Thyroid gland (tissue), 4 donors: Measurements from ENCODE around the gene DDIT3. TPM values are rescaled to one million over a fixed set of nuclear protein-coding genes. Genes with fewer than 3 reads are reported as not detected.

Experiments used
- DNase-seq, 2 donors: peaks; one replicate each; pipeline ENCODE4 v3.0.0-alpha.2; 2019
- H3K27ac ChIP-seq, 3 donors: fragments of 200-600 bp; sonication (generic); 1 replicate in 2 of 3; 2 replicates in 1 of 3; pipeline ENCODE4 v1.5.1; 2016 to 2019; ENCODE audit warnings: mild to moderate bottlenecking in 1 of 3, moderate library complexity in 1 of 3
- H3K27me3 ChIP-seq: fragments of 200-600 bp; sonication (generic); one replicate; pipeline ENCODE4 v1.5.1; 2019
- H3K36me3 ChIP-seq, 2 donors: fragments of 200-600 bp; sonication (generic); one replicate each; pipeline ENCODE4 v1.5.1; 2016 to 2019
- H3K4me1 ChIP-seq, 2 donors: fragments of 200-600 bp; sonication (generic); one replicate each; pipeline ENCODE4 v1.5.1; 2017 to 2019
- H3K4me3 ChIP-seq, 3 donors: fragments of 200-600 bp; sonication (generic); replicated peaks in 1 of 3; 1 replicate in 2 of 3; 2 replicates in 1 of 3; pipeline ENCODE4 v1.5.1; 2016; ENCODE audit warnings: mild to moderate bottlenecking in 1 of 3
- H3K9me3 ChIP-seq: fragments of 200-600 bp; sonication (generic); one replicate; pipeline ENCODE4 v1.5.1; 2017
- POLR2A ChIP-seq, 2 donors: fragments of 450-650 bp; IDR thresholded peaks; one replicate each; pipeline ENCODE4 v1.6.1; 2017; ENCODE audit warnings: antibody characterized with exemption in 2 of 2, mild to moderate bottlenecking in 2 of 2, moderate library complexity in 1 of 2
- WGBS, 2 donors: methylation state at CpG; one replicate each; pipeline ENCODE4 v1.1.5; 2017; 5-methylcytosine and 5-hydroxymethylcytosine counted together
- intact Hi-C: fragments of 100-400 bp; cut with DNase I; formaldehyde crosslinking; loops from one replicate; pipeline ENCODE4 v1.15.1; 2023
- total RNA-seq, 4 donors: library from RNA; depleted of rRNA; stranded (reverse); fragments of >200 nt; gene quantifications; one replicate each; pipeline ENCODE4 v1.2.3, GENCODE V29; 2016
- TF ChIP-seq, protein P1 (sequence below), 6 experiments: fragments of 200-600 bp in 3 of 6; fragments of 450-650 bp in 3 of 6; sonication (generic) in 3 of 6; IDR thresholded peaks; one replicate each; pipeline ENCODE4 v1.5.1; 2016 to 2019; ENCODE audit warnings: antibody characterized with exemption in 6 of 6, mild to moderate bottlenecking in 2 of 6, inconsistent platforms in 1 of 6, moderate library complexity in 1 of 6

DDIT3 gene
- total RNA-seq, 4 donors from 2014 or later, result 44.5 to 71.3 (median 53.8) TPM

DNA sequence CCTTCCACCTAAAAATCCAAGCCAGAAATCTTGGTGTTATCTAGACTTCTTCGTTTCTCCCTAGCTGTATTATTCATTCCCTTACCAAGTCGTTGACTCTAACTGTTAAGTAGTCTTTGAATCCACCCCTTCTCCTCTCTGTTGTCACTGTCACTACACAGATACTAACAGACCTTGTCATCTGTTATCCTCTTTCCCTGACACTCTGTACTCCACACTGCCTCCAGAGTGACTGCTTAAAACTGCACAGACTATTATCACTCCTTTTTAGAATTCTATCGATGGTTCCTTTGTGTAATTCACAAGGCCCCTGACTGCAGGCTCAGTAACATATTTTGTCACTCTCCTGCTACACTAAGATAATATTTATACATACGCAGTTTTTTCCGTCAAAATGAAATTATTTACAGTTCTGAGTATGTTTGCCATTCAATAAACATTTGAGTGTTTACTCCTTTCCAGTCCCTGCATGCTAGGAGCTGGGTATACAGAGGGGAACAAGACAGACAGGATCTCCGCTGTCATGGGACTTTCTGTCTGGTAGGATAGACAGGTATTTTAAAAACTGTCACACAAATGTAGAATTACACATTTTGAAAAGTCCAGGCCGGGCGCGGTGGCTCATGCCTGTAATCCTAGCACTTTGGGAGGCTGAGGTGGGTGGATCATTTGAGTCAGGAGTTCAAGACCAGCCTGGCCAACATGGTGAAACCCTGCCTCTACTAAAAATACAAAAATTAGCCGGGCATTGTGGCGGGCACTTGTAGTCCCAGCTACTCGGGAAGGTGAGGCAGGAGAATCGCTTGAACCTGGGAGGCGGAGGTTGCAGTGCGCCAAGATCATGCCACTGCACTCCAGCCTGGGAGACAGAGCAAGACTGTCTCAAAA is 28.7 kb downstream of the DDIT3 start:
- TF ChIP-seq, protein P1, sequence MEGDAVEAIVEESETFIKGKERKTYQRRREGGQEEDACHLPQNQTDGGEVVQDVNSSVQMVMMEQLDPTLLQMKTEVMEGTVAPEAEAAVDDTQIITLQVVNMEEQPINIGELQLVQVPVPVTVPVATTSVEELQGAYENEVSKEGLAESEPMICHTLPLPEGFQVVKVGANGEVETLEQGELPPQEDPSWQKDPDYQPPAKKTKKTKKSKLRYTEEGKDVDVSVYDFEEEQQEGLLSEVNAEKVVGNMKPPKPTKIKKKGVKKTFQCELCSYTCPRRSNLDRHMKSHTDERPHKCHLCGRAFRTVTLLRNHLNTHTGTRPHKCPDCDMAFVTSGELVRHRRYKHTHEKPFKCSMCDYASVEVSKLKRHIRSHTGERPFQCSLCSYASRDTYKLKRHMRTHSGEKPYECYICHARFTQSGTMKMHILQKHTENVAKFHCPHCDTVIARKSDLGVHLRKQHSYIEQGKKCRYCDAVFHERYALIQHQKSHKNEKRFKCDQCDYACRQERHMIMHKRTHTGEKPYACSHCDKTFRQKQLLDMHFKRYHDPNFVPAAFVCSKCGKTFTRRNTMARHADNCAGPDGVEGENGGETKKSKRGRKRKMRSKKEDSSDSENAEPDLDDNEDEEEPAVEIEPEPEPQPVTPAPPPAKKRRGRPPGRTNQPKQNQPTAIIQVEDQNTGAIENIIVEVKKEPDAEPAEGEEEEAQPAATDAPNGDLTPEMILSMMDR (IDR thresholded peaks at IDR 0.05), result no peak
- TF ChIP-seq POLR2A (IDR thresholded peaks at IDR 0.05), result no peak
- H3K27me3 ChIP-seq, result no peaks in the 10 kb centered on the region
- no peaks in the 10 kb centered on the region for H3K9me3 ChIP-seq
- peaks cover 7 to 14% of the 10 kb centered on the region in 2 donors for H3K4me1 ChIP-seq
- 92 to 93% methylated on average over 15 of the region's 15 CpGs for WGBS, 2 donors
- H3K36me3 ChIP-seq, result peaks cover 12 to 21% of the 10 kb centered on the region in 2 donors
- H3K4me3 ChIP-seq, result no peak overlapping the region
- no peak overlapping the region for H3K27ac ChIP-seq
- intact Hi-C loops, result no loop called here
- DNase-seq, result no peak

DNA sequence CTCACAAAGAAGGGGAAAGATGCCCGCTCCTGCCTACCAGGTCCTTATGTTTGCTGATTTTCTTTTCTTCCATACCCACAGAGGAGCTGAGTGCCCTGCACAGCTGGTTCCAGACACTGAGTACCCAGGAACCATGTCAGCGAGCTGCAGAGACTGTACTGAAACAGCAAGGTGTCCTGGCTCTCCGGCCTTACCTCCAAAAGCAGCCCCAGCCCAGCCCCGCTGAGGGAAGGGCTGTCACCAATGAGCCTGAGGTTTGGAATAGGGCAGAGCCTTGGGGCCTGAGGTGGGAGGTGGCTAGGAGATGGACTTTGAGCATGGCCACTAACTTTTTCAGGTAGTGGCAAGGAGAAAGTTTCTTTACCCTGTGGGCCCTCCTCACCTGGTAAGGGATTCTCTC is 30.2 kb downstream of the DDIT3 start:
- Histone ChIP-seq H3K9me3 (no peaks in the 10 kb centered on the region), H3K4me3 (no peak overlapping the region), H3K36me3 (peaks cover 12 to 21% of the 10 kb centered on the region in 2 donors), H3K27me3 (no peaks in the 10 kb centered on the region), H3K4me1 (peaks cover 7 to 14% of the 10 kb centered on the region in 2 donors), H3K27ac (no peak overlapping the region)
- intact Hi-C loops, result no loop called here
- 92 to 97% methylated on average over 4 of the region's 4 CpGs for WGBS, 2 donors
- DNase-seq, result no peak
- TF ChIP-seq, protein P1 (IDR thresholded peaks at IDR 0.05), result no peak
- no peak for TF ChIP-seq POLR2A (IDR thresholded peaks at IDR 0.05)

DNA sequence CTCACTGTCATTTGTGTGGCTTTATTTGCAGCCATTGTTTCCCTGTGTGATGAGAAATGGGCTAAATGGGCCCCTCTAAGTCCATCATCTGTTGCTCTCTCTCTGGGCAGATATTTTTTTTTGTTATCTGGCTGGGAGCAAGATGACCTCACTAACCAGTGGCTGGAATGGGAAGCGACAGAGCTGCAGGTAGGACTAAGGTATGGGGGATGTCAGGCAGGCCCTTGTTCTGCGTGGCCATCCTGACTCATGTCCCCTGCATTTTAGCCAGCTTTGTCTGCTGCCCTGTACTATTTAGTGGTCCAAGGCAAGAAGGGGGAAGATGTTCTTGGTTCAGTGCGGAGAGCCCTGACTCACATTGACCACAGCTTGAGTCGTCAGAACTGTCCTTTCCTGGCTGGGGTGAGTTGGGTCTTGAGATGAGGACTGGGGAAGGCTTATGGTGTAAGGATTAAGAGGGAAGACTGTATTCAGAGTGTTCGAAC is 31.1 kb downstream of the DDIT3 start:
- WGBS, 2 donors, result 92 to 98% methylated on average over 5 of the region's 5 CpGs
- H3K4me3 ChIP-seq, result no peak overlapping the region
- peaks cover 7 to 14% of the 10 kb centered on the region in 2 donors for H3K4me1 ChIP-seq
- peaks cover 12 to 21% of the 10 kb centered on the region in 2 donors for H3K36me3 ChIP-seq
- no peak overlapping the region for H3K27ac ChIP-seq
- intact Hi-C loops, result loop anchor here (2.0 kb wide), 1 partner anchor 58 kb away; the partner anchor contains the start of gene DCTN2
- H3K9me3 ChIP-seq, result no peaks in the 10 kb centered on the region
- H3K27me3 ChIP-seq, result no peaks in the 10 kb centered on the region
- TF ChIP-seq, protein P1 (IDR thresholded peaks at IDR 0.05), result no peak
- no peak for TF ChIP-seq POLR2A (IDR thresholded peaks at IDR 0.05)
- no peak for DNase-seq

DNA sequence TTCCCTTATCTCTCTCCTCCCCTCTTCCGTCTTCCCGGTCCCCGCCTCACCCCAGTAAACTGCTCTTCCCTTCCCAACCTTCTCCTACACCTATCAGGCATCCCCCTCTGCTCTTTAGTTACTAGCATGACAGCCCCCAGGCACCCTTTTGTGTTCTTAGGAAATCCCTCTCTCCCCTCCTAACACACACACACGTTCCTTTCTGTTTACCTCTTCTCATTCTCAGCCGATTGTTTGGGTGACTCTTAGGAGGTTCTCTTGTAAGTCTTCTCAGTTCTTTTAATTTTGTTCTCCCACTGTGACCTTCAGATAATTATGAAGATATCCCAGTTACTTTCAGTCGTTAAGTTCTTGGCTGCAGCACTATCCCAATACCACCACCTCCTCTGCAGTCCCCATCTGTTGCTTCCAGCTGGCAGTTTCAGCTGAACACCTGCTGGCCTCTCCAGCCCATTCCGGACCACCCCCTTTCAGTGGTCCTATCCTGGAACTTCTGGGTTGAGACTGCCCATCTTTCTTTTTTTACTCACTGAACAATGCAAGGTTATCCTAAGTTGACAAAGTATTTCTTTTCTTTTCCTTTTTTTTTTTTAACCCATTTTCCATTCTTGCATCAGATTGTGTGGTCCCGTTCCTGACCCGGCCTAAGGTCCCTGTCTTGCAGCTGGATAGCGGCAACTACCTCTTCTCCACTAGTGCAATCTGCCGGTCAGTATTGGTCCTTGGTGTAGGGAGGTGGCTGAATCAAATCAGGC is 31.7 kb downstream of the DDIT3 start:
- H3K27me3 ChIP-seq, result no peaks in the 10 kb centered on the region

More for the DNA sequence above, 31.7 kb downstream of the DDIT3 start:
- Histone ChIP-seq H3K4me1 (peaks cover 7 to 14% of the 10 kb centered on the region in 2 donors), H3K4me3 (peak overlapping the region; percentile 27 to 88 (median 81)), H3K9me3 (no peaks in the 10 kb centered on the region), H3K36me3 (peaks cover 12 to 21% of the 10 kb centered on the region in 2 donors), H3K27ac (peak overlapping the region in 2 of 3 donors; percentile 38 to 65)
- WGBS, 2 donors, result 29 to 30% methylated on average over 11 of the region's 11 CpGs
- TF ChIP-seq, protein P1 (IDR thresholded peaks at IDR 0.05), result no peak
- TF ChIP-seq POLR2A (IDR thresholded peaks at IDR 0.05), result no peak
- no peak for DNase-seq
- intact Hi-C loops, result loop anchor here (2.0 kb wide), 1 partner anchor 58 kb away; the partner anchor contains the start of gene DCTN2
